Liver (tissue), 9 donors: ENCODE results near the gene DNAJC10. TPM values are rescaled to one million over a fixed set of nuclear protein-coding genes. Genes with fewer than 3 reads are reported as not detected.

Source experiments
- DNase-seq: peaks from one replicate; pipeline ENCODE4 v3.0.0-alpha.2; 2017; ENCODE audit warnings: low spot score
- H3K27ac ChIP-seq, 2 donors: one replicate each; pipeline ENCODE4 v1.7.0; 2013; ENCODE audit warnings: inconsistent platforms in 2 of 2, low read length in 2 of 2, control low read depth in 1 of 2, low read depth in 1 of 2, mild to moderate bottlenecking in 1 of 2
- H3K27me3 ChIP-seq, 4 donors: one replicate each; pipeline versions ENCODE4 v1.6.1 to v1.7.0; 2013; ENCODE audit warnings: low read length in 3 of 4, inconsistent platforms in 1 of 4, mild to moderate bottlenecking in 1 of 4, moderate library complexity in 1 of 4; ENCODE audit not compliant: control insufficient read depth in 4 of 4, insufficient read depth in 4 of 4
- H3K36me3 ChIP-seq, 4 donors: one replicate each; pipeline versions ENCODE4 v1.6.1 to v1.7.0; 2013; ENCODE audit warnings: low read length in 3 of 4, mild to moderate bottlenecking in 3 of 4, low read depth in 1 of 4, moderate library complexity in 1 of 4; ENCODE audit not compliant: control insufficient read depth in 4 of 4, insufficient read depth in 3 of 4
- H3K4me1 ChIP-seq, 4 donors: one replicate each; pipeline versions ENCODE4 v1.6.1 to v1.7.0; 2013; ENCODE audit warnings: low read length in 3 of 4, mild to moderate bottlenecking in 3 of 4, moderate library complexity in 1 of 4; ENCODE audit not compliant: control insufficient read depth in 4 of 4, insufficient read depth in 4 of 4
- H3K4me3 ChIP-seq, 3 donors: one replicate each; pipeline versions ENCODE4 v1.6.1 to v1.7.0; 2013; ENCODE audit warnings: low read length in 3 of 3, control low read depth in 1 of 3, low read depth in 1 of 3, mild to moderate bottlenecking in 1 of 3
- H3K9ac ChIP-seq, 2 donors: one replicate each; pipeline ENCODE4 v1.7.0; 2013; ENCODE audit warnings: low read length in 2 of 2, mild to moderate bottlenecking in 2 of 2, moderate library complexity in 2 of 2, control low read depth in 1 of 2, low read depth in 1 of 2
- H3K9me3 ChIP-seq, 4 donors: one replicate each; pipeline versions ENCODE4 v1.6.1 to v1.7.0; 2013; ENCODE audit warnings: low read length in 3 of 4; ENCODE audit not compliant: control insufficient read depth in 4 of 4
- EGR1 ChIP-seq, 2 donors: IDR thresholded peaks; 2 replicates each; pipeline ENCODE4 v1.6.1; 2016 to 2018; ENCODE audit warnings: antibody characterized with exemption in 2 of 2, low read depth in 2 of 2
- FOXA1 ChIP-seq: IDR thresholded peaks from 2 replicates; pipeline ENCODE4 v1.6.1; 2016; ENCODE audit warnings: antibody characterized with exemption
- FOXA2 ChIP-seq: IDR thresholded peaks from 2 replicates; pipeline ENCODE4 v1.6.1; 2016; ENCODE audit warnings: antibody characterized with exemption
- GABPA ChIP-seq, 2 donors: IDR thresholded peaks in 1 of 2; conservative IDR thresholded peaks in 1 of 2; 2 replicates each; pipeline ENCODE4 v1.6.1; 2016; ENCODE audit warnings: antibody characterized with exemption in 2 of 2, mild to moderate bottlenecking in 1 of 2, moderate library complexity in 1 of 2
- HNF4A ChIP-seq, 2 donors: conservative IDR thresholded peaks; 2 replicates each; pipeline ENCODE4 v1.6.1; 2016; ENCODE audit warnings: antibody characterized with exemption in 2 of 2, mild to moderate bottlenecking in 2 of 2
- RAD21 ChIP-seq, 2 donors: IDR thresholded peaks; 2 replicates each; pipeline ENCODE4 v1.6.1; 2016; ENCODE audit warnings: antibody characterized with exemption in 2 of 2, mild to moderate bottlenecking in 2 of 2
- TAF1 ChIP-seq: conservative IDR thresholded peaks from 2 replicates; pipeline ENCODE4 v1.6.1; 2016; ENCODE audit warnings: antibody characterized with exemption, mild to moderate bottlenecking
- ZBTB33 ChIP-seq: IDR thresholded peaks from 2 replicates; pipeline ENCODE4 v1.6.1; 2016; ENCODE audit warnings: antibody characterized with exemption
- WGBS: extraction: QIAGEN DNeasy Blood & Tissue Kit; methylation state at CpG from one replicate; pipeline ENCODE4 v1.1.7; 2013; 5-methylcytosine and 5-hydroxymethylcytosine counted together
- polyA plus RNA-seq, 2 donors: library from polyadenylated mRNA; stranded (reverse) in 1 of 2; unstranded in 1 of 2; fragments of 200-250 nt in 1 of 2; fragments of >200 nt in 1 of 2; fragmentation: Nextera tagmentation in 1 of 2; extraction: Ambion mirVana in 1 of 2; gene quantifications; one replicate each; pipeline versions ENCODE4 v1.2.1 to v1.2.3, GENCODE V29; 2013 to 2015
- total RNA-seq, 2 donors: library from RNA; depleted of rRNA; stranded (reverse); fragments of >200 nt; gene quantifications; one replicate each; pipeline ENCODE4 v1.2.3, GENCODE V29; 2014
- TF ChIP-seq, protein P1 (sequence below): fragments of 150-350 bp; IDR thresholded peaks from 2 replicates; pipeline ENCODE4 v1.5.1; 2017; ENCODE audit warnings: improper control_type of control experiment, low read depth, low read length; ENCODE audit not compliant: missing input control
- TF ChIP-seq, protein P2 (sequence below): IDR thresholded peaks from 2 replicates; pipeline ENCODE4 v1.6.1; 2016; ENCODE audit warnings: antibody characterized with exemption
- TF ChIP-seq, protein P3 (sequence below): IDR thresholded peaks from 2 replicates; pipeline ENCODE4 v1.6.1; 2016; ENCODE audit warnings: antibody characterized with exemption
- donor health status: healthy.
- donor health status: healthy.
- donor health status: healthy.
- donor health status: healthy.
- donor health status: healthy.

DNAJC10 gene
- total and polyA plus RNA-seq, 4 donors, result 16.3 to 46.4 (median 21.2) TPM

DNA sequence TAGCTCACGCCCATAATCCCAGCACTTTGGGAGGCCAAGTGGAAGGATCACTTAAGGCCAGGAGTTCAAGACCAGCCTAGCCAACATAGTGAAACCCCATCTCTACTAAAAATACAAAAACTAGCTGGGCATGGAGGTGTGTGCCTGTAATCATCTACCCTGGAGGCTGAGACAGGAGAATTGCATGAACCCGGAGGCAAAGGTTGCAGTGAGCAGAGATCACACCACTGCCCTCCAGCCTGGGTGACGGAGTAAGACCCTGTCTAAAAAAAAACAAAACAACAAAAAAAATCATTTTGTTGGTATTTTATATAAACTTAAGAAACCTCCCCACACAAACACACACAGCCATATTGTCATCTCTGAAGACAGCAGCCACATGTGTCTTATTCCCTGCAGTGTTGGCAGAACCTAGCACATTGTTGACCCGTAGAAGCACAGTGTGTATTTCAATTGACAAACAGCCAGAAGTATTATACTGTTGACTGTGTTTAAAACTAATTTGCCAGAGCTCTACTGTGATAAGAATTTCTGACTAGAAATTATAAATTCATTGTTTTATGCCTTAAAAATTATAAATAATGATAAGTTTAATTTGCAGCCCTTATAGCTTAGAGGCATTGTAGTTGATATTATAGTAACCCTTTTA, 68.1 kb downstream of the DNAJC10 start:
- TF ChIP-seq, protein P1, sequence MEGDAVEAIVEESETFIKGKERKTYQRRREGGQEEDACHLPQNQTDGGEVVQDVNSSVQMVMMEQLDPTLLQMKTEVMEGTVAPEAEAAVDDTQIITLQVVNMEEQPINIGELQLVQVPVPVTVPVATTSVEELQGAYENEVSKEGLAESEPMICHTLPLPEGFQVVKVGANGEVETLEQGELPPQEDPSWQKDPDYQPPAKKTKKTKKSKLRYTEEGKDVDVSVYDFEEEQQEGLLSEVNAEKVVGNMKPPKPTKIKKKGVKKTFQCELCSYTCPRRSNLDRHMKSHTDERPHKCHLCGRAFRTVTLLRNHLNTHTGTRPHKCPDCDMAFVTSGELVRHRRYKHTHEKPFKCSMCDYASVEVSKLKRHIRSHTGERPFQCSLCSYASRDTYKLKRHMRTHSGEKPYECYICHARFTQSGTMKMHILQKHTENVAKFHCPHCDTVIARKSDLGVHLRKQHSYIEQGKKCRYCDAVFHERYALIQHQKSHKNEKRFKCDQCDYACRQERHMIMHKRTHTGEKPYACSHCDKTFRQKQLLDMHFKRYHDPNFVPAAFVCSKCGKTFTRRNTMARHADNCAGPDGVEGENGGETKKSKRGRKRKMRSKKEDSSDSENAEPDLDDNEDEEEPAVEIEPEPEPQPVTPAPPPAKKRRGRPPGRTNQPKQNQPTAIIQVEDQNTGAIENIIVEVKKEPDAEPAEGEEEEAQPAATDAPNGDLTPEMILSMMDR, result no peak
- TF ChIP-seq TAF1 (no peak), ZBTB33 (no peak), FOXA1 (no peak), HNF4A (conservative IDR thresholded peaks at IDR 0.05) (peak; percentile 41 to 60)
- Histone ChIP-seq H3K27me3 (no peaks in the 10 kb centered on the region), H3K4me3 (no peak overlapping the region), H3K4me1 (peaks cover 0 to 12% (median 10%) of the 10 kb centered on the region in 4 donors), H3K36me3 (peaks cover 0 to 1% (median 0%) of the 10 kb centered on the region in 4 donors), H3K9me3 (no peaks in the 10 kb centered on the region), H3K9ac (no peak overlapping the region), H3K27ac (no peak overlapping the region)
- DNase-seq, result no peak
- WGBS, result 61% methylated on average over 4 of the region's 4 CpGs

DNA sequence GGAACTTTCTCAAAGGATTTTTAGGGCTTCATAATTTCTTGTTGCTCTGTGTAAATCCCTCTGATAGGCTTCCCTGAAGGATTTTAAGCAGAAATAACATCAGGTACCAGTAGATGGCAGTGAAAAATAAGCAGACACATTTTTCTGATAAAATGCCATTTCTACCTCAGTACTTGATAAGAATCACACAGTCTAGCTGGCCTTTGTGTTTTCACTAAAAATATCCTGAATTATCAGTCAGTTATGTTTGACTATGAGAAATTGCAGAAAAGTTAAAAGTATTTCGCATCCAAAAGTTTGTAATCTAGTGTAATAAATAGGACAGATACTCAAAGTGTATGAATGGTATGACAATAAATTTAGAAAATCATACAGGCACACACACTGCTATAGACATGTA, 68.7 kb downstream of the DNAJC10 start:
- WGBS, result 47% methylated on average over 1 of the region's 1 CpG
- Histone ChIP-seq H3K36me3 (no peaks in the 10 kb centered on the region), H3K4me1 (peaks cover 0 to 12% (median 10%) of the 10 kb centered on the region in 4 donors), H3K9me3 (no peaks in the 10 kb centered on the region), H3K27me3 (no peaks in the 10 kb centered on the region), H3K9ac (no peak overlapping the region), H3K4me3 (no peak overlapping the region), H3K27ac (no peak overlapping the region)
- no peak for TF ChIP-seq GABPA (IDR thresholded peaks at IDR 0.05 in 1 of 2, conservative IDR thresholded peaks at IDR 0.05 in 1 of 2)
- TF ChIP-seq, protein P1, result peak; percentile 62
- TF ChIP-seq RAD21 (IDR thresholded peaks at IDR 0.05), result peak; percentile 88 to 93
- no peak for TF ChIP-seq FOXA2
- no peak for DNase-seq

- Histone ChIP-seq H3K36me3 (no peaks in the 10 kb centered on the region), H3K9ac (no peak overlapping the region), H3K27ac (no peak overlapping the region), H3K9me3 (no peaks in the 10 kb centered on the region), H3K4me3 (no peak overlapping the region), H3K27me3 (no peaks in the 10 kb centered on the region), H3K4me1 (no peaks in the 10 kb centered on the region)
- TF ChIP-seq FOXA1 (no peak), EGR1 (IDR thresholded peaks at IDR 0.05; ENCODE audit: low read depth in 2 of 2) (no peak), ZBTB33 (no peak)
- TF ChIP-seq, protein P2, sequence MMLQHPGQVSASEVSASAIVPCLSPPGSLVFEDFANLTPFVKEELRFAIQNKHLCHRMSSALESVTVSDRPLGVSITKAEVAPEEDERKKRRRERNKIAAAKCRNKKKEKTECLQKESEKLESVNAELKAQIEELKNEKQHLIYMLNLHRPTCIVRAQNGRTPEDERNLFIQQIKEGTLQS, result no peak
- TF ChIP-seq, protein P3, sequence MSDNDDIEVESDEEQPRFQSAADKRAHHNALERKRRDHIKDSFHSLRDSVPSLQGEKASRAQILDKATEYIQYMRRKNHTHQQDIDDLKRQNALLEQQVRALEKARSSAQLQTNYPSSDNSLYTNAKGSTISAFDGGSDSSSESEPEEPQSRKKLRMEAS, result no peak
- no peak for DNase-seq
- 87% methylated on average over 2 of the region's 2 CpGs for WGBS
Observed at GRCh38 chr2:182792441-182792840, 76.4 kb downstream of the DNAJC10 start.
